Measurements from ENCODE around the gene RADX.
A peak's percentile ranks its signal among the peaks of the same experiment; 100 is the strongest.

The RADX gene

DNA sequence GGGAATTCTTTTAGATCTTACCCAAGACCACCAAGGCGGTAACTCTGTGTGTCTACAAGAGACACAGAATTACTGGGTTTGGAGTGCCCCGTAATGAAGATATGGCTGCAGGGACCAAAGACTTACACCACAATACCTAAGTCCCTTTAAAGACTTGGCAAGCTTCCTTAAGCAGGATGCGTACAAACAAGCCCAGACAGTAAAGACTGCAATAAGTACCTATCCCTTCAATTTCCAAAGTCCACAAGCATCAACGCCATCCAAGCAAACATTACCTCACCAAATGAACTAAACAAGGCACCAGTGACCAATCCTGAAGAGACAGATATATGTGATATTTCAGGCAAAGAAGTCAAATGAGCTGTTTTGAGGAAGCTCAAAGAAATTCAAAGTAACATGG, 72.4 kb downstream of the RADX start:
- DNase-seq, result no peak

DNA sequence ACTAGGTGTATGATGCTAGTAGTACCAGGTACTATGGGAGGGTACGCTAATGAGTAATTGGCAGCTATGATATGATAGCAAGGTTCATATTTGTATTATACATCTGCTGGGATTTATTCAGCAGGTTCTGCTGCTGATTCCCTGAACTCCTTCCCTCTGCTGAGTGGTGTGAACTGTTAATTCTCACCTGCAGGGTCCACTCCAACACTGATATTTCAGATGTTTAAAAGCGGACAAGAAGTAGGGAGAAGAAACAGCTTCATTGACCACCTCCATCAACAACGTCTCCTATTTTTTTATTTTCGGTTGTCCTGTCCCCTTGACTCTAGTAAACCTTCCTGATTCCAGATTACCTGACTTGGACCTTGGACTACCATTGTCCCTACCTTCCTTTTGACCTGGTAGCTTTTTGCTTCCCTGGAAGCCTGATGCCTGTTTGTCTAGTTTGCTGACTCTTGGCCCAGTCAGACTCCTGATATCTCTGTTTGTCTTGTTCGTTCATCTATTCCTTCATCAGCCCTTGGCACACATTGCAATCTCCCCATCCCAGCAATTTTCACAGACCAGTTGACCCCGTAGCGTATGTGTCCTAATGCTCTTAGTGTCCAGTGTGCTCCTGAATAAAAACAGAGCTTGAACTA, 80.8 kb downstream of the RADX start:
- DNase-seq, result no peak

DNA sequence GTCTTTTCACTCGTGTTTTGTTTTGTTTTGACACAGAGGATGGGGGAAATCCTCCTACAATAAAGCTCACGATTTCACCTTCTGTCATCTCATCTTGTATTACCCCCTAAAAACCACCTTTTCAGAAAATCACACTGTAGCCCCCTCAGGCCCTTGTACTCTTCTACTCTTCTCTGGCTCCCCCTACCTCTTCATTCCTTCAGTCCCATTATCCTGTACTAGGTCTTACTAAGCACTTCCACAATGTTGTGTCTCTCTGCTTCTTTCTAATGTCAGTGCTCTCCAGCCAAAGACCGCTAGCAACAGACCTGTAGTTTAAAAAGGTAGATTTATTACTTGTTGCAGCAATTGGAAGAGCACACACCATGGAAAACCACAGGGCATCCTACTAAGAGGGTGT, 84.7 kb downstream of the RADX start:
- DNase-seq, result no peak

DNA sequence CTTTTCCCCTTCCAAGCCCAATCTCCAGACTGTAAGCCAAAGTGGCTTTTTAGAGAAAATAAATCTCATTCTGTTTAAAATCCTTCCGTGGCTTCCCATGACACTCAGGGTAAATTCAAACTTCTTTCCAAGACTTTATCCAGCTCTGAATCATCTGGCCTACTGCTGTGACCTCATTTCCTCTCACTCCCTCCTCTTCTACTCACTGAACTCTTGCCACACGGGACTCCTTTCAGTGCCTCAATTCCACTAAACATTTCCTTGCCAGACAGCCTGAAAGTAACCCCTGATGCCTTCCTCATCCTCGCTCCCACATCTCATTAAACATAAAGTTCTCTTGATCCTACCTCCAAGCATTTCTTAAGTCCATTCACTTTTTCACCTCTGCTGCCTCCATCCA, 86.9 kb downstream of the RADX start:
- no peak for DNase-seq

DNA sequence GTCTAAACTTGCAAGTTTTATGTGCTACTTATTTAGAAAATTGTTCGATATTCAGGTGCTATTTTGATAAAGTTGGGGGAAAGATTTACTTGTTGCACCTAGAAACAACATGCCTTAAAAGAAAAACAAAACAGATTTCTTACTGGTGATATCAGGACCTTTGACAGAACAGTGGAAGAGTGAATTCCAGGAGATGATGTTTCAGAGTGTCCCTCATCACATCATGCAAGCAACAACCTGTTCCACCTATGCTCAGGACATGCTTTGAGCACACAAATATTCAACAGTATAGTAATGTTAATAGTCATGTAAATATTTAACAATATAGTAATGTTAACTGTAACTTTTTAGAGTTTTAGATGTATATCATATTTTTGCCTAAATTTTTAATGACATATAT, 90.9 kb downstream of the RADX start:
- no peak for DNase-seq

DNA sequence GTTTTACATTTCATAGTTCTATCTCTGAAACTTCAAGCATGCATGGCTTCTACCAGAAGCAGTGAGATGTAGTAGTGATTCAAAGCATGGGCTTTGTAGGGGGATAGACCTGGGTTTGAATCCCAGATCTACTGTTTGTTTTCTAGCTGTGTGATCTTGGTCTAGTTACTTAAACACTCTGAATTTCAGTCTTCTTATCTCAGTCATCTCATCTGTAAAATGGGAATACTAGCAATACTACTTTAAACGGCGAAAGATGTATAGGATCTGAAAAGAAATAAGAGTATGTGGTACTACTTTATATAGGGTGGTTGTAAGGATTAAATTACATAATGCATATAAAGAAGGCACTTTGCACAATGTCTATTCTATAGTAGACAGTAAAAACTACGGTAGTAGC, 94.7 kb downstream of the RADX start:
- no peak for DNase-seq

DNA sequence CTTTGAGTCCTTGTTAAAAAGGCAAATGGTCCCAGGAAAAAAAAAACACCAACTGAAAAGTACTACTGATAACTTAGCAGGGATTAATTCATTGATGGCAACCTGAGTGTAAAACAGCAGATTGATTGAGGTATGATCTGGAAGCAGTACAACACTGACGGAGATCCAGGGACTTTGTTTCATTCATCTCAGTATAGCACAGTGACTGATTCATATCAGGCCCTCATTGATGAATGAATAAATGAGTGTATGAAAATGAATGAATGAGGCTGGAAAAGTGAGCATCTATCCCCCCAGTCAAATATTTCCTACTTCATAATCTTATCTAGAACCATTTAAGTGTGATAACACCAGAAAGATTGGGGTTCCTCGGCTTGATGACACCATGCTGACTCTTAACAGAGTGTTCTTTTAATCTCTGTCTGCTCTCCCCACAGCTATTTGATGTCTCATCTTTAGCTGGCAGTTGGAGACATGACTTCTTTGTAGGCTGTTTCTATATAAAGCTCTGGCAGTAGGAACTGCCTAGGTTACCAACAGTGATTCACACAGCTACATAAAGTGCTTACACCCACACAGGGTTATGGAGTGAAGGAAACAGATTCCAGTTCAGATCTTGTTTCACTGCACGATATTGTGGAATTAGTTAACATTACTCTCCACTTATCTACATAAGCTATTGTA, 96.1 kb downstream of the RADX start:
- no peak for DNase-seq

DNA sequence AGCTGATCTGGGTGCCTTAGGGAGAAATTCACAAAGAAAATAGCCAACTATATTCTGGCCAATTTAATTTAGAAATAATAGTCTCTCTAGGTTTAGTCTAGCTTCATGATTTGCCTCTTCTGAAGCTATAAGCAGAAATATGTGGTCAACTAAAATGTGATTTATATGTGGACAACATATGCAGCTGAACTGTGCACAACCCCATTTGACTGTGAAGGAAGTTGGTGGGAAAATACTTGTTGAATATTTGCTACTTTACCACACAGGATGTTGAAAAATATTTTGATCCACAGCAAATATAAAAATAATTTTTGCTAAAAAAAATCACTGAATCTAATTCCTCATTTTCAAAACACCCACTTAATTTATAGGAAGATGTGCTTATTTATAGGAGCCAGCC, 99.0 kb downstream of the RADX start:
- no peak for DNase-seq

DNA sequence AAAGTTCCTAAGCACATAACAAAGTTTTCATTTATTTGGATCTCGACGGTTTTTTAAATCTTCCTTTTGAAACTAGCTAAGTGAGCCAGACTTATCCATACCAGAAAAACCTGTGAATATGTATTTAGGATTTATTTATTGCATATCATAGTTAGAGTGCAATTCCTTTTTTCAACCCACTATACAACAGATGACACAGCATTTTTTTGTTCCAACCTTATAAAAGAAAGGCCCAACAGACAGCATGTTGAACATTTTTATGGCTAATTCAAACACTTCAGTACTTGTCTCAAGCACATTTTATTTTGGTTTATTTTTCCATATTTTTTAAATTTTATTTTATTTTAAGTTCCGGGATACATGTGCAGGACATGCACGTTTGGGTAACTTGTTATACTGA, 99.6 kb downstream of the RADX start:
- no peak for DNase-seq

DNA sequence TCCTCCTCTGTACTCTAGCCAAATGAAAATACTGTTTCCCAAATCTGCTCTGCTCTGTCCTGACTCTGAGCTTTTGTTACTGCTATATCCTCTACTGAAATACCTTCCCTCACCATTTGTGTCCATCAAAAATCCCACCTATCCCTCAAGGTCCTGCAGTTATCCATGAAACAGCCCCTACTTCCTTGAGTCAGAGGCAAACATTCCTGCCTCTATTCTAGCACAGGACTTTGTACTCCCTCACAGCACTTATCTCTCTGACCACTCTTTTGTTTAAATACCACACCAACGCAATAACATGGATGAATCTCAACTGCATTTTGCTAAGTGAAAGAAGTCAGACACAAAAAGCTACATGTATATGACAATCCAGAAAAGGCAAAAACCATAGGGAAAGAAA, 104.2 kb downstream of the RADX start:
- DNase-seq, result no peak

DNA sequence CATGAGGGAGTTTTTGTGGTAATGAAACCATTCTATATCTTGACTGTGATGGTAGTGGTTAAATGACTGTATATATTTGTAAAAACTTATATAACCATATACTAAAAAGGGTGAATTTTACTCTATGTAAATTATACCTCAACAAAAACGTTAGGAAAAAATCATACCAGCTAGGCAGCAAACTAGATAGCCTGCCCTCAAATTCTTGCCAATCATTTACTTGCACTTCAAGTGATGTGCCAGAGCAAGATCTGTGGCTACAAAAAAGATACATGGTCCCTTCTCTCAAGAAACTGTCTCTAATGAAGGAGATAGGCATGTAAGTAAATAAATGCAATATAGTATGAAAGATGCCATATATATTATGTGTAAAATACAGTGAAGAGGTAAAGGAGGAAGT, 104.7 kb downstream of the RADX start:
- no peak for DNase-seq

DNA sequence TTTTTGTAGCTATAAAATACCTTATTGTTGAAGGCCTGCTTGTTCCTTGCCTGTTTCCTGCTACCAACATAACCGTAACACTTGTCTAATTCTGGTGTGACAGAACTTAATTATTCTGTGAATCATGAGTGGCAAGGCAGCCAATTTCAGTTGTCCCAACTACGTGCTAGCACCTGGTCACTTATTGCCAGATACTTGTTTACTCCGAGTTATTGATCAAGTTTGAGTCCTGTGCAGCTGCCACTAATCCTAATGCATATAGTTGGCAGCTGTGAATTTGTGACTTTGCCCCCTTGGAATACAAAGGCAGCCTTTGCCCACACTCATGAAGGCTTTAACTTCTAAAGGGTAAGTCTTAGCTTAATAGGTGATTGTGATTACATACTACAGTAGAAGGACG, 106.9 kb downstream of the RADX start:
- DNase-seq, result no peak

DNA sequence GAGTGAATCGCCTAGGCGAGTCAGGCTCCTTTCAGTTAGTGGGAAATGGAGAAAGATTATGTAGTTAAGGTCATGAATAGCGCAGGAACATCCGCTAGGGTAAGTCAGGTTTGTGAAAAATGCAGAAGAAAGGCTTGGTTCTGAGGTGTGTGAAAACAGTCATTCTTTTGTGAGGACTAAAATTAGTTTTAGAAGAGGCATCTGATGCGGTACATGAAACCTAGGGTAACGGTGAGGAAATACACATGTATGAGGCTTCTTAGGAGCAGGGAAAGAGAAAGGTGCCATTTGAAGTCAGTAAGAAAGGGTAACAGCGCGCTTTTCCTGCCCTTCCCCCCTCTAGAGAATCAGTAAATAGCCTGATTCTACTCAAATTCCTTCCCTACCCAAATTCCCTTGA, 114.2 kb downstream of the RADX start:
- no peak for DNase-seq

DNA sequence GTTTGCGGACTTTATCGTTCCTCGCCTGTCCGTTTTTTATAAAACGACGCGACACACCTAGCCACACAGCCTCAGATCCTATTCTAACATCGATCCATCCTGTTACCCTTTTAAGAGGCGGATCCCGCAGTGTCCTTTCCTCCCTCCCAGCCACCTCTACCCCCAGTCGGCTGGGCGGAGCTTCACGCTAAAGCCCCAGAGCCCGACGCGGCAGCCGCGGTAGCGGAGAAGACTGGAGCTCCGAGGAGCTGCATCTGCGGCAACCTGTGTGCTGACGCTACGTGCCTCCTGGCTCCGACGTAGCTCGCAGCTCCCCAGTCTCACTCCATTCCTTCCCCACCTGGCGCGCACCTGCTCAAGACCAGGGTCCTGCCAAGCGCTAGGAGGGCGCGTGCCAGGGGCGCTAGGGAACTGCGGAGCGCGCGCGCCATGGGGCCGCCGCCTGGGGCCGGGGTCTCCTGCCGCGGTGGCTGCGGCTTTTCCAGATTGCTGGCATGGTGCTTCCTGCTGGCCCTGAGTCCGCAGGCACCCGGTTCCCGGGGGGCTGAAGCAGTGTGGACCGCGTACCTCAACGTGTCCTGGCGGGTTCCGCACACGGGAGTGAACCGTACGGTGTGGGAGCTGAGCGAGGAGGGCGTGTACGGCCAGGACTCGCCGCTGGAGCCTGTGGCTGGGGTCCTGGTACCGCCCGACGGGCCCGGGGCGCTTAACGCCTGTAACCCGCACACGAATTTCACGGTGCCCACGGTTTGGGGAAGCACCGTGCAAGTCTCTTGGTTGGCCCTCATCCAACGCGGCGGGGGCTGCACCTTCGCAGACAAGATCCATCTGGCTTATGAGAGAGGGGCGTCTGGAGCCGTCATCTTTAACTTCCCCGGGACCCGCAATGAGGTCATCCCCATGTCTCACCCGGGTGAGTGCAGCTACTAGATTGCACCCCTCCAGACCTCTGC, 115.0 kb downstream of the RADX start, which contains the start of gene RNF128:
RNF128 (plus strand) TSS at position 217 of the 953 bp plus-strand sequence; CDS start at position 430, 213 bp downstream.
- peak in 3 of 5 donors; percentile 2 to 4 (median 3) for DNase-seq

DNA sequence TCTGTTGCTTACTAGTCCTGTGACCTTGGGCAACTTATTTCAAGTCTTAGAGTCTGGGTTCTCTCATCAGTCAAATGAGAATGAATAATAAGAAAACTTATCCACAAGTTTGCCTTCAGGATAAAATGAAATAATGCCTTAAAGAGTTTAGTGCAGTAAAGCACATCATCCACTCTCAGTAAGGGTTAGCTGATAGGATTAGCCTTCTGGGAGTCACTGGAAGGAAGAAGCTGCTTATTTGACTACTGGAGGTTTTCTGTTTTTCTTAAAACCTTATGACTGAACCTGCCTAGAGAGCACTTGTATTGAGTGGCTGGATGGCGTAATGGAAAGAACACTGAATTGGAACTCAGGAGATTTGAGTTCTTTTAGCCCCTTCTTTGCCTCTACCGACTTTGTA, 116.6 kb downstream of the RADX start:
- no peak for DNase-seq

All from T-helper 1 cell (primary cell).